Measurements from ENCODE around the gene DPH7.
"Not testable (repeated sequence)": the region's sequence is repeated elsewhere in the genome, so short reads cannot be mapped to it uniquely, and the experiment has no call there.

Gene DPH7

DNA sequence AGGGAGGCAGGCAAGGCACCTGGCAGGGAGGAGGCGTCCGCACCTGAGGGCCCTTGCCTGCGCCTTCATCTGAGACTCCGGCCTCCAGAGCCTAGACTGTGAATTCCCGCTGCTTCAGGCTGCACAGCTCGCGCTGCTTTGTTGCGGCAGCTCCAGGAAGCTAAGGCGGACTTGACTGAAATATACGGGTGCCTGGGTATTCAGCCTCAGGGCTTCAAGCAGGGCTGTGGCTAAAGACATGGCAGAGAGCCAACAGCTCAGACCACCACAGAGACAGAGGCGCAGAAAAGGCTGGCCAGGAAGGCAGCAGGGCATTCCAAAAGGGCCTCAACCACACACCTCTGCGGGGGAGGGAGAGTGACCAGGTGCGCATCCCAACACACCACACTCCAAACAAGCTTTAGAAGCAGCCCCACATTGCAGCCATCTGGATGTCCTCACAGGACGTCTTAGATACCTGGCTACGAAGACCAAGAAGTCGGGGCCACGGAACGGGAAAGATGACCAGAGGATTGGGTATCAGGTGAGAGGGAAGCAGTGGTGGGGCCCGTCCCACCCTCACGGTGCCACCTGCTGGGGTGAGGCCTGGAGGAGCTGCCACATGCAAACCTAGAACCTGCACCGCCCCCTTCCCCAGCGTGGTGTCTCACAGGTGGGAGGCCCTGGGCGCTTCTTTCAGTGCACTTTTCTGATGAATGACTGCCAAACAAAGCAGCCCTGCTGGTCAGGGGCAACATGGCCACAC, 1.7 kb upstream of the DPH7 start:
- DNase-seq = no peak

DNA sequence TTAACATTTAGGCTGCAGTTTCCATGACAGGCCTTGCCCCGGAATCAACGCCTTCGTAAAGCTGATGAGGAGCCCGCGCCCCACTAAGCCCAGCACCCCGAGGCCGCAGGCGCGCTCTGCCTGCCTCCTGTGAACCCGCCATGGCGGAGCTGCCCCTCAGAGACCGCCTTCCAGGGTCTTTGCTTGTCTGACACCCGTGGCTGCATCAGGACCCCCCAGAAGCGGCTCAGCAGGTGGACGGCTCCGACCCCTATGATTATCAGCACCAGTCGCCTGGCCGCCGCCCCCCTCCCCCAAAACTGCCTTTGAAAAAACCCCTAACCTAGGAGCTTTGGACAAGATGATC, 507 bp upstream of the DPH7 start:
- no peak for DNase-seq

DNA sequence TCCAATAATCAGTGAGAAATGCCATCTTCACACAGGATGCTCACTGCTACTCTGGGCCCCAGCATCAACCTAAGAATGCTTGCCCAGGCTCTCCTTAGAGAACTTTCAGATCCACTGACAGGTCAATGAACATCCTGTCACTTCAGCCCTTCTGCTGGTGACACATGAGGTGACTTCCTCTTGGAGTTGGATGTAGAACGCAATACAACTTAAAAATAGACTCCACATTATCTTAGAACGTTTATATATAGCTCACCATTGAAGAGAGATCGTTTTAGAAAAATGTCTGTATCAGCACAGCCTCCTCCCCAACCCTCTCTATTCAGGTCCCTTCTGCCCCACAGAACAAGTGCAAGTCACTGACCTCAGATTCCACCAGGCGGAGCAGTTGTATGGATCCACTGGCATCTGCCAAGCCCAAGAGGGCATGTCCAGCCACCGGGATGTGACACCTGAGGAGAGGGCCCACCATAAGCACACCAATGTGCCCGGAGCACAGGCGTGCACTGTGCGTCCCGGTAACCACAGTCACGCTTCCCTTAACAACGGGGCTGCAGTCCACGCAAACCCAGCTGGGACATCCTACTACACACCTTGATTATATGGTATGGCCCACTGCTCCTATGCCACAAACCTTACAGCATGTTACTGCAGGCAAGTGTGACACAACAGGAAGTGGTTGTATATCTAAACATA, 2.9 kb downstream of the DPH7 start:
- DNase-seq = no peak

DNA sequence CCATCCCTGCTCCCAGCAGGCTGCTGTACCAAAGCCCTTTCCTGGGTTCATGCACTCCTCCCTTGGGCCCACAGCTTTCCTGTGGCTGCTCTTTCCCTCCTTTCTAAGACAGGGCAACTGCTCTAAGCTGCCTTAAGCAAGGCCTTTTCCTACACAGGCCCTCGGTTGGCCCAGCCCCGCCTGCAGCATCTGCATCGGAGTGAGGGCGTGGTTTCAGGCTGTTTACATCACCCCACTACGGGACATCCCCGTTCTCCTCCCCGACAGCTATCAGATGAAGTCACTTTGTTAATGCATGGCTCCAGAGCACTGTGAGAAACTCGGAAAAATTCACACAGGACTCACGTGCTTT, 3.4 kb downstream of the DPH7 start:
- no peak for DNase-seq

DNA sequence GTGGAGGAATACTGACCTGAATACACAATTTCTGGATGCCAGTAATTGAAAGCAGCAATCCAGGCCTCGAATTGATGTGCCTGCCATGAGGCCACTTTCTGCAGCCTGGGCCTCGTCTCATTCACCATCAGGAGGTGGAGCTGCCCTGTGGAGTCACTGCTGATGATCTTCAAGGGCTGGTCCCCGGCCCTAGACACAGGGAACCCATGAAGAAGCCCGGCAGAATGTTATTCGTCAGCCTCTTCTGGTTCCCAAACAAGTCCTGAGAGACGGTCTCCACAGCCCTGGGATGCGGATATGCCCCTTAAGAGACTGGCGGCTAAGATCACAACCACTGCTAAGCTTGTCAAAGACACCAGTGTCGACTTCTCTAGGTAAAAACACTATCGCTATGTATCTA, 4.5 kb downstream of the DPH7 start:
- no peak for DNase-seq

DNA sequence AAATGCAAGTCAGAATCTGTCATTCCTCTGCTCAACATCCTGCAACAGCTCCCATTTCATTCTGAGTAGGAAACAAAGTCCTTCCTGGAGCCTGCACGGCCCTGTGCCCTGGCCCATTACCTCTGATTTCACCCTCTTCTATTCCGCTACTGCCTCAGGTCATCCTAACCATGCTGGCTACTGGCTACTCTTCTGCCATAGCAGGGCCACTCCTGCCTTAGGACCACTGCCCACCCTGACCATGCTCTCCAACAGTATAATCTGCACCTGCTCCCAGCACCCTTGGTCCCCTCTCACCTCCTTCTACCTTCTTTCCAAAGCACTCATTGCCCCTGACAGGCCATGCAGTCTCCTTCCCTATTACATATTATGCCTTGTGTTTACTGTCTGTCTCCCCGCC, 8.2 kb downstream of the DPH7 start:
- no peak for DNase-seq

DNA sequence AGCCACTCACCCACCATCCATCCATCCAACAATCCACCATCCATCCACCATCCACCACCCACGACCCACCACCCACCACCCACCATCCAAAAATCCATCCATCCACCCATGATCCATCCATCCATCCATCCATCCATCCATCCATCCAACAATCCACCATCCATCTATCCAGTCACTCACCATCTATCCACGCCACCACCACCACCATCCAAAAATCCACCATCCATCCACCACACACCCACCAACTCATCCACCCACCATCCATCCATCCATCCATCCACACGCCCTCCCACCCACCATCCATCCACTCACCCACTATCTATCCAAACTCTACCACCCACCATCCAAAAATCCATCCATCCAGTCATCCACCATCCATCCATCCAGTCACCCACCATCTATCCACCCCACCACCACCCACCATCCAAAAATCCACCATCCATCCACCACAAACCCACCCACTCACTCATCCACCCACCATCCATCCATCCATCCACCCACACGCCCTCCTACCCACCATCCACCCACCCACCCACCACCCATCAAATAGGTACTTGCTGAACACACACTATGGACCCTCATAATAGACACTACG, 9.0 kb downstream of the DPH7 start:
- no peak for DNase-seq

DNA sequence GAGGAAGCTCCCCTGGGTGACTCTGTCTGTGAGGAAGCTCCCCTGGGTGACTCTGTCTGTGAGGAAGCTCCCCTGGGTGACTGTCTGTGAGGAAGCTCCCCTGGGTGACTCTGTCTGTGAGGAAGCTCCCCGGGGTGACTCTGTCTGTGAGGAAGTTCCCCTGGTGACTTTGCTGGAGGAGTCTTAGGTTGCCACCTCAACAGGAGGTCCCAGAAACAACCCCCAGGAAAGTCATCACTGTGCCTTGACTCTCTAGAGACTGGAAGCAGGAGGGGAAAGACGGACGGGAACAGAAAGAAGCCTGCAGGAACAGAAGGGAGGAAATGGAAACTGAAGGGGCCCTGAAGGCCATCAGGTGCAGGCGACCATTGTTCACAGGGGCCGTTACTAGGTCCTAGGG, 10.3 kb downstream of the DPH7 start:
- DNase-seq = not testable (repeated sequence)

DNA sequence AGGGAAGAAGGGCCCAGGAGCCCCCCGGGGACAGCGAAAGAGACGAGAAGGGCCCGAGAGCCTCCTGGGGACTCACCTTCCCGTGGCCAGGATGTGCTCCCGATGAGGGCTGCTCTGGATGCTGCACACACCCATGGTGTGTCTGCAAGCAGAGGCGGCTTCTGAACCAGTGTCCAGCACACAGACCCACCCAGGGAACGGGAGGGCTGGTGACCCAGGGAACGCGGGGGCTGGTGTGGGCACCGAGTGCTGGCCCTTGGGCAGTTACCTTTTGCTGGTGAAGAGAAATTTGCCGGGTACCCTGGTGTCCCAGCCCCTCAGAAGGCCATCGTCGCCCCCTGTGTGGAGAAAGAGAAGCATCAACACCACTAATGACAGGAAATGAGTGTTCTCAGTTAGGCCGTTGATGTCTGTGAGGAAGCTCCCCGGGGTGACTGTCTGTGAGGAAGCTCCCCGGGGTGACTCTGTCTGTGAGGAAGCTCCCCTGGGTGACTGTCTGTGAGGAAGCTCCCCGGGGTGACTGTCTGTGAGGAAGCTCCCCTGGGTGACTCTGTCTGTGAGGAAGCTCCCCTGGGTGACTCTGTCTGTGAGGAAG, 13.8 kb downstream of the DPH7 start:
- no peak for DNase-seq

DNA sequence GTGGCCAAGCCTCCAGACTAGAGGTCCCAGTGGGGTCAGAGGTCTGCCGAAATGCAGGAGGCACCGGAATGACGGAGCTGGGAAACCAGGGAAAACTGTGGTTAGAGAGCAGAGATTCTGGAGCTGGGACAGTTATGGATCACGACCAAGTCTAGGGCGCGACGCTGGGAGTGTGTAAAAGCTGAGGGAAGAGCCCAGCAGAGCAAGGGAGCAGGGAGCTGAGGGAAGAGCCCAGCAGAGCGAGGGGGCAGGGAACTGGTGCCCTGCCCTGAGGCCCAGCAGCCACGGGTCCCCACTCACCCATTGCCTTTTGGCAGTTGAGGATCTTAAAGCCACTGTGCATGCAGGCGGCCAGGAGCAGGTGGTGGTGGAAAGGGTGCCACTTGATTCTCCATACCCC, 14.6 kb downstream of the DPH7 start:
- no peak for DNase-seq

DNA sequence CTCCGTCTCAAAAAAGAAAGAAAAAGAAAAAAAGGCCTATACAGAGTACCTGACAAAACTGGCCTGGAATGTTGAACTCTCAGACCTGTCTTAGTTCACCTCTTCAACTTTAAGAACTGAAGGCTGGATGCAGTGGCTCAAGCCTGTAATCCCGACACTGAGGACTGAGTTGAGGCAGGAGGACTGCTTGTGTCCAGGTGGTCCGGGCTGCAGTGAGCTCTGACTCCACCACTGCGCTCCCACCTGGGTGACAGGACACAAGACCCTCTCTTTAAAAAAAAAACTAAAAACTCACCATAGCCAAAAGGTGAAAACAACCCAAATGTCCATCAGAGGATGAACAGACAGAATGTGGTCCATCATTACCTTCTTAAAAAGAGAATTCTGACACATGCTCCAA, 20.6 kb downstream of the DPH7 start:
- DNase-seq = no peak

DNA sequence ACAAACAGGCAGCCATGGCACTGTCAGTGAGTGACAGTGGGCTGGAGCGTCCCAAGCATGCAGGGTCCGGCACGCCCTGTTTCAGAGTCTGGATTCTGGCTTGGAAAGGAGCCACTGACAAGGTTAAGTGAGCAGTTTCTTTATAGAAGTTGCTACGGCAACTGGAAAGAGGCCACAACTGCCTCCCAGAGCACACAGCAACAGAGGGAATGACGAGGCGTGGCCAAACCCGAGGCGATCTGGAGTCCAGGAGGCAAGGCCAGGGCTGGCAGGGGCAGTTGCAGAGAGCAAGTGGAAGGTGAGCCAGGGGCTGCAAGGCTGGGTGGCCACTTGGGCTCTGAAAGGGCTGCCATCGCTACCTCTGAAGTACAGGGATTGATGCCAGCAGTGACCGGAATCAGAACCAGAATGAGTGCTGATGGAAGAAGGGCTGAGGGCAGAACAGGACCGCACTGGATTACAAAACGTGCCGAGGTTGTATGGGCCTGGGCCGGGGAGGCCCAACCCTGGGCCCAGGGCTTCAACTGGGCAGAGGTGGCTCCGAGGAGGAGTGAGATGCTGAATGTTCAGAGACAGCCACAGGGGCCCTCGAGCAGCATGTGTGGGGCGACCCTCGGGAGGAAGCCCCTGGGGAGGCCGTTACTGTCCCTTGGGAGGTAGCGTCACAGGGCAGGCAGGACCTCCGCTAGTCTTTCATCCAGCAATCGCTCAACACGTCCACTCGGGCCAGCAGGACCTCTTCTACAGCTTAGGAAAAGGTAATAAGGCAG, 22.5 kb downstream of the DPH7 start:
- DNase-seq = no peak

DNA sequence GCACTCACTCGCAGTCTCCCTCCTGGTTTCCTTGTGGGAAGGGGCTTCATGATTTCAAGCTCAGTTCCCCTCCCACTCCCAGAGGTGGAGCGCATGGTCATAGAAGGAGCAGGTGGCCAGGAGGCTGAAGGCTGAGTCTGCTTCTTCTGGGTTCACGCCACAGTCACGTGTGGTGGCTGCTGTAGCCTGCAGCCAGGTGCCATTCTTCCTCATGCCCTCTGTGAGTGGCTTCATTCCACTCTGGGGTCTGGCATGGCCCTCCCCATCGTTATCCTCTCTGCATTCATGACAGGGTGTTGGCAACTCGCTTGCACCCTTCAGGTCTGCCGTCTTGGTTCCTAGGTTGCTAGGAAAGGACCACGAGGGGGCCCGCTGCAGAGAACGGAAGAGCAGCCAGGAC, 23.5 kb downstream of the DPH7 start:
- DNase-seq = no peak

DNA sequence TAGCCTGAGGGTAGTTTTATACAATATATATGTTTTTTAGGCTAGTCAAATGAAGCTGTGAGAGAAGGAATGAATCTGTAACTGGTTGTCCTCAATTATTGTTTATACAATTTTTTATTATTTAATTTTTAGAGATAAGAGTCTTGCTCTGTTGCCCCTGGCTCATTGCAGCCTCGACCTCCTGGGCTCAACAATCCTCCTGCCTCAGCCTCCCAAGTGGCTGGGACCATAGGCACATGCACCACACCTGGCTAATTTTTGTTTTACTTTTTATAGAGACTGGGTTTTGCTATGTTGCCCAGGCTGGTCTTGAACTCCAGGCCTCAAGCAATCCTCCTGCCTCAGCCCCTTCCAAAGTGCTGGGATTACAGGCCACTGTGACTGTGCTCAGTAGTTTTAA, 24.4 kb downstream of the DPH7 start:
- no peak for DNase-seq

DNA sequence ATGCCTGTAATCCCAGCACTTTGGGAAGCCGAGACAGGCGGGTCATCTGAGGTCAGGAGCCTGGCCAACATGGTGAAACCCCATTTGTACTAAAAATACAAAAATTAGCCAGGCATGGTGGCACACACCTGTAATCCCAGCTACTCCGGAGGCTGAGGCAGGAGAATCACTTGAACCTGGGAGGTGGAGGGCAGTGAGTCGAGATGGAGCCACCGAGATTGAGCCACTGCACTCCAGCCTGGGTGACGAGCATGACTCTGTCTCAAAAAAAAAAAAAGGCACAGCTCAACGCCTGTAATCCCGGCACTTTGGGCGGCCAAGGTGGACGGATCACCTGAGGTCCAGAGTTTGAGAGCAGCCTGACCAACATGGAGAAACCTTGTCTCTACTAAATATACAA, 25.1 kb downstream of the DPH7 start:
- not testable (repeated sequence) for DNase-seq

DNA sequence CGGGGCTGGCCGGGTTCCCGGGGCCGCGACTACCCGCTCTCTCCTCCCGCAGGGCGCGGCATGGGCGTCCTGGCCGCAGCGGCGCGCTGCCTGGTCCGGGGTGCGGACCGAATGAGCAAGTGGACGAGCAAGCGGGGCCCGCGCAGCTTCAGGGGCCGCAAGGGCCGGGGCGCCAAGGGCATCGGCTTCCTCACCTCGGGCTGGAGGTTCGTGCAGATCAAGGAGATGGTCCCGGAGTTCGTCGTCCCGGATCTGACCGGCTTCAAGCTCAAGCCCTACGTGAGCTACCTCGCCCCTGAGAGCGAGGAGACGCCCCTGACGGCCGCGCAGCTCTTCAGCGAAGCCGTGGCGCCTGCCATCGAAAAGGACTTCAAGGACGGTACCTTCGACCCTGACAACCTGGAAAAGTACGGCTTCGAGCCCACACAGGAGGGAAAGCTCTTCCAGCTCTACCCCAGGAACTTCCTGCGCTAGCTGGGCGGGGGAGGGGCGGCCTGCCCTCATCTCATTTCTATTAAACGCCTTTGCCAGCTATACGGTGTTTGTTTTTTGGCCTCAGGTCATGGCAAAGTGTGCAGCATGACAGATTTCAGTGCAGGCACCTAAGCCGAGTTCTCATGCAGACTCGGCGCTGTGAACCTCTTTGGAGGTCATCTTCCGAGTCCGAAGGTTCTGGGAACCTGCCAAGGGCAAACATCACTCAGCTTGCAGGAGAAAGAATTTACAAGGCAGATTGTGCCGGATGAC, 26.5 kb downstream of the DPH7 start:
- no peak for DNase-seq

DNA sequence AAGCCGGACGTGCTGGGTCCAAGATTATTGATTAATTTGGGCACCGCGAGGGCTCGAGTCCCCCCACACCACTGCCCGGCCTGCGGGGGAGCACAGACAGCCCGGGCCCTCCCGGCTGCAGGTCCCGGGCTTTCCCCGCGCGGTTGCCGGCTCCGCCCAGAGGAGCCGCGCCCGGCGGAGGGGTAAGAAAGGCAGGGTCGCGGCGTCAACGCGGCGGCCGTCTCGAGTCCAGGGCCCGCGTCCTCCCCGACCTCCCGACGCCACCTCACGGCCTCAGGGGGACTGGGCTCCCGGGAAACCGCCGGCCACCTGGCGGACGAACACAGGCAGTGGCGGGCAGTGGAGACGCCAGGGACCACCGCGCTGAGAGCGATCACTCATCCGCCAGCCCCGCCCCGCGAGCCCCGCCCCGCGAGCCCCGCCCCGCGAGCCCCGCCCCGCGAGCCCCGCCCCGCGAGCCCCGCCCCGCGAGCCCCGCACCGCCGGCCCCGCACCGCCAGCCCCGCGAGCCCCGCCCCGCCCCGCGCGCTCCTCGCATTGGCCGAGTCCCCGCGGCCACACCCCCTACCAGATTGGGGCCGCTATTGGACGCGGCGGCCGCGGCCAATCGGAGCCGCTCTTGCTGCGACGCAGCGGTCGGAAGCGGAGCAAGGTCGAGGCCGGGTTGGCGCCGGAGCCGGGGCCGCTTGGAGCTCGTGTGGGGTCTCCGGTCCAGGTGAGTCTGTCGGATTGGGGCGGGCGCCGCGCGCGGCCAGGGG, 27.3 kb downstream of the DPH7 start, which contains the start of gene MRPL41:
MRPL41 (plus strand) TSS at position 616 of the 758 bp plus-strand sequence. CDS start 203 bp downstream, outside the sequence.
- peak; percentile 82 for DNase-seq

DNA sequence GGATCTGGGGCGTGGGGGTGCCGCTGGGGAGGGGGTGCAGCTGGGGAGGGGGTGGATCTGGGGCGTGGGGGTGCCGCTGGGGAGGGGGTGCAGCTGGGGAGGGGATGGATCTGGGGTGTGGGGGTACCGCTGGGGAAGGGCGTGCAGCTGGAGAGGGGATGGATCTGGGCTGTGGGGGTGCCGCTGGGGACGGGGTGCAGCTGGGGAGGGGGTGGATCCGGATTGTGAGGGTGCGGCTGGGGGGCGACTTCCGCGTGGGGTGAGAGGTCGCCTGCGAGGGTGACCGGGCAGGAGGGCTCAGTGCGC, 27.8 kb downstream of the DPH7 start:
- not testable (repeated sequence) for DNase-seq

DNA sequence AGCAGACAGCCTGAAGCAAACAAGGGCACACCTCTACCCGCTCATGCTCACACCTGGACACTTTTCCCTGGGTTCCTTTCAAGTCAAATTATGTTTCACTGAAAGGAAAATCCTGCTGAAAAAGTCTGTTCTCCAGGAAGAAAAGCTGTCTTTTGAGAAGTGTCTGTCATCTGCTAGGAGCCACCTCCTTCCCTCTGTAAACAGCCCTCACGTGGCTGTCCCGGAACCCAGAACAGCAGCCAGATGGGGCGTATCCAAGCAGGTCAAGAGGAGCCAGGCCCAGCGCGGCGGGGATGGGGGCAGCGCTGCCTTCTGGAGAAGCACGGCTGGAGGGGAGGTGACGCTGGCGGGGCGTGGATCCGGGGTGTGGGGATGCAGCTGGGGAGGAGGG, 28.5 kb downstream of the DPH7 start, which contains the start of gene PNPLA7:
PNPLA7 (minus strand) TSS at position 172 of the 391 bp plus-strand sequence. CDS start 205 bp downstream, outside the sequence.
- DNase-seq = peak; percentile 42

DNA sequence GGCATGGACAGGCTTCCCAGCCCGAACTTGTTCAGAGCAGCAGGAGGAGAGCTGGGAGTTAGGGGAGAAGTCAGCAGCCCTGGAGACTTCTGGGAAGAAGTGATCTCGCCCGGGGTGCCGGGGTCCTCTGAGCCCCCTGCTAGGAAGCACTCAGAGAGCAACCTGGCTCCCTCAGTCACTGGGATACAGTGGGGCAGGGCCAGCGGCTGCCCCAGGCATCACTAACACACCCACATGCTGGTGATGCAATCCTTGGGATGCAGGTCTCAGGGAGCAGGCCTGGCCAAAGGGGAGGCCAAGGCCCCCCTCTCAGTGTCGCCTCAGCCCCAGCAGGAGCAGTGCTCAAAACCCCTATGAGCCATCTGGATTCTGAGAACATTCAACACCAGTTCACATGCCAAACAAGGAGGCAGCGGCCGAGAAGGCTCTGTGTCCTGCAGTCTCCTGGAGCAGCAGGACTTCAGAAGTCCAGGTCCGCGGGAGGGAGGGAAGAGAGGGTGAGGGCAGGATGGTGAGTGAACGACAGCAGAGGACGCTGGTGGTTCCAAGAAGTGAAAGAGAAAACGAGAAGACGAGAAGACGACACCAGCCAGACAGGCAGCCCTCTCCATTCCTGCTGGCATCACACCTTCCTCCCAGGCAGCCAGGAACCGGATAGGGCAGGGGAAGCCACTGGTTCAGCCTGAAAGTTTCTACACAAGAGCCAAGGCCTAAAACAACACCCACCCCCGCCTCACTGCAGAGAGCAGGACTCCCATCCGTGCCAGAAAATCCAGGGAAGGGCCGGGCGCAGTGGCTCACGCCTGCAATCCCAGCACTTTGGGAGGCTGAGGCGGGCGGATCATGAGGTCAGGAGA, 30.8 kb downstream of the DPH7 start:
- no peak for DNase-seq

DNA sequence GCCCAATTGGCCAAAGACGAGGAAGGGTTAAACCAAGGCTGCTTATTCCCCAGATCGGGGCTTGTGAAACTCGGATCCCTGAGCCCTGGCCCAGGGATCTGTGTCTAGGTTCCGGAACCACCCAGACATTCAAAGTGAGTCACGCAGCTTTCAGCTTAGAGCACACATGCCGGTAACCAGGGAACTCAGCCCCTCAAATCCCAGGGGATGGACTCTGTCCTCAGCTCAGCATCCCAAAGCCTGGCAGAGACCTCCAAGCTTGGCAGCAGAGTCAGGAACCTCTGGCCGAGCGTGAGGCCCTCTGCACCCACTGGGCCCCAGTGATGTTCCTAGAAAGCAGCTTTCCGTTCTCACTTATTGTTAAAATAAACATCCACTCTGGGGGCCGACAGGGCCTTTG, 33.6 kb downstream of the DPH7 start:
- DNase-seq = no peak

Data from activated gamma-delta T cell treated with Interleukin-2 at 50 U/mL for 16 hours (primary cell).